Measurements from ENCODE around the gene IP6K1.

The IP6K1 gene

DNA sequence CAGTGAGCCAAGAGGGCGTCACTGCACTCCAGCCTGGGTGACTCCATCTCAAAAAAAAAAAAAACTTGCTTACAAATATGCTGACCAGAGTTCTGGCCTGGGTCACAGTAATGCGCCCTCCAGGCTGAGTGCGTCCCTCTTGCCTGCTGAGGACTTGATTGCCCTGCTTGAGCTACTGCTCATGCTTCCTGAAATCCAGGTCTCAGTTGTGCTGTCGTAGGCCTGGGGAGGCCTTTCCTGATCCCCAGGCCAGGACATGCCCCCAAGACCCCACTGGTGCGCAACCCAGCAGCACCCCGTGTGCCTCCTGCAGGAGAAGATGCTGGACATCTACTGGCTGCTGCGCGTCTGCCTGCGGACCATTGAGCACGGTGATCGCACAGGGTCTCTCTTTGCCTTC lies 74.2 kb downstream of the IP6K1 start:
- Histone ChIP-seq H3K4me3 (ENCODE audit: low read length) (no peak overlapping the region), H3K27me3 (ENCODE audit: insufficient read depth, low read length, poor library complexity) (no peaks in the 10 kb centered on the region), H3K18ac (ENCODE audit: low read length) (no peak overlapping the region), H2BK15ac (replicated peaks; ENCODE audit: low read depth) (no peak overlapping the region), H3K9ac (ENCODE audit: low read length) (no peak overlapping the region), H3K36me3 (ENCODE audit: control insufficient read depth, insufficient read depth, low read length) (peaks cover 1% of the 10 kb centered on the region), H3K4me2 (ENCODE audit: low read length) (no peak overlapping the region), H3K79me2 (ENCODE audit: control insufficient read depth, insufficient read depth, low read length) (no peaks in the 10 kb centered on the region), H2BK120ac (ENCODE audit: low read depth, low read length) (no peak overlapping the region), H3K4me1 (ENCODE audit: control insufficient read depth, low read depth, low read length) (no peaks in the 10 kb centered on the region), H3K79me1 (ENCODE audit: low read length) (no peaks in the 10 kb centered on the region), H4K8ac (ENCODE audit: low read depth, low read length) (no peak overlapping the region), H2BK5ac (ENCODE audit: low read length) (no peak overlapping the region), H3K4ac (ENCODE audit: low read depth, low read length) (no peak overlapping the region), H2AK5ac (ENCODE audit: low read length) (no peak overlapping the region), H4K5ac (ENCODE audit: low read length) (no peak overlapping the region), H3K56ac (ENCODE audit: low read length) (no peak overlapping the region), H3K23ac (ENCODE audit: low read length) (no peak overlapping the region), H3K27ac (ENCODE audit: low read depth, low read length) (no peak overlapping the region)
- no CpG with 5 or more reads among the region's 11 CpGs for WGBS (ENCODE audit: extremely low coverage, insufficient coverage, low lambda C conversion rate)
- DNase-seq = no peak

DNA sequence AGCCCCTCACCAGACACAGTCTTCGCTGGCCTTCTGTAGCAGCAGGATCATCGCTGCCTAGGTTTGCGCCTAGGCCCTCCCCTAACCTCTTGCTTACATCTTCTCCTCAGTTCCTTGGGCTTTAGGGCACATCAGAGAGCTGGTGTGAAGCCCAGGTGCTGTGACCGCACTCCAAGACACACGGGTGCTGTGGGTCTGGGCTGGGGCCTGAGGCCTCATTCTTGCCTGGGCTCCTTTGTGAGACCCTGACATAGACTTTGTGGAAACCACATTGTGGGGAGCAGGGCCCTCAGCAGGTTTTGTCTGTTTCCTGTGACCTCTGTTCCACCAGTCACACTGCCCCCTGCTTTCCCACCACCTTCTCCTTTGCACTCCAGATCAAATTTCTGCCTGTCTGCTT lies 74.9 kb downstream of the IP6K1 start:
- H3K18ac ChIP-seq (ENCODE audit: low read length) = no peak overlapping the region
- no peaks in the 10 kb centered on the region for H3K27me3 ChIP-seq (ENCODE audit: insufficient read depth, low read length, poor library complexity)
- H3K79me1 ChIP-seq (ENCODE audit: low read length) = no peaks in the 10 kb centered on the region
- no peak overlapping the region for H2BK15ac ChIP-seq (replicated peaks; ENCODE audit: low read depth)
- no peak overlapping the region for H3K56ac ChIP-seq (ENCODE audit: low read length)
- no peak overlapping the region for H2BK120ac ChIP-seq (ENCODE audit: low read depth, low read length)
- no peak overlapping the region for H3K9ac ChIP-seq (ENCODE audit: low read length)
- no peak overlapping the region for H4K5ac ChIP-seq (ENCODE audit: low read length)
- no peak overlapping the region for H2AK5ac ChIP-seq (ENCODE audit: low read length)
- no peak overlapping the region for H3K4ac ChIP-seq (ENCODE audit: low read depth, low read length)
- no peak for DNase-seq
- H3K4me3 ChIP-seq (ENCODE audit: low read length) = no peak overlapping the region
- no peak overlapping the region for H2BK5ac ChIP-seq (ENCODE audit: low read length)
- no peak overlapping the region for H3K4me2 ChIP-seq (ENCODE audit: low read length)
- no peak overlapping the region for H3K27ac ChIP-seq (ENCODE audit: low read depth, low read length)
- no peak overlapping the region for H4K8ac ChIP-seq (ENCODE audit: low read depth, low read length)
- H3K4me1 ChIP-seq (ENCODE audit: control insufficient read depth, low read depth, low read length) = no peaks in the 10 kb centered on the region
- H3K23ac ChIP-seq (ENCODE audit: low read length) = no peak overlapping the region
- no CpG with 5 or more reads among the region's 5 CpGs for whole genome bisulfite sequencing (ENCODE audit: extremely low coverage, insufficient coverage, low lambda C conversion rate)
- no peaks in the 10 kb centered on the region for H3K79me2 ChIP-seq (ENCODE audit: control insufficient read depth, insufficient read depth, low read length)
- peaks cover 1% of the 10 kb centered on the region for H3K36me3 ChIP-seq (ENCODE audit: control insufficient read depth, insufficient read depth, low read length)

GRCh38 chr3:49709852-49710251 lies 76.5 kb downstream of the IP6K1 start:
- no peaks in the 10 kb centered on the region for H3K79me2 ChIP-seq (ENCODE audit: control insufficient read depth, insufficient read depth, low read length)
- no peaks in the 10 kb centered on the region for H3K79me1 ChIP-seq (ENCODE audit: low read length)
- no peak overlapping the region for H4K5ac ChIP-seq (ENCODE audit: low read length)
- no peak overlapping the region for H3K23ac ChIP-seq (ENCODE audit: low read length)
- H3K4me3 ChIP-seq (ENCODE audit: low read length) = no peak overlapping the region
- whole genome bisulfite sequencing (ENCODE audit: extremely low coverage, insufficient coverage, low lambda C conversion rate) = no CpG with 5 or more reads among the region's 8 CpGs
- H2BK15ac ChIP-seq (replicated peaks; ENCODE audit: low read depth) = no peak overlapping the region
- no peak overlapping the region for H2BK5ac ChIP-seq (ENCODE audit: low read length)
- no peak overlapping the region for H2BK120ac ChIP-seq (ENCODE audit: low read depth, low read length)
- DNase-seq = no peak
- no peak overlapping the region for H3K27ac ChIP-seq (ENCODE audit: low read depth, low read length)
- H3K4me2 ChIP-seq (ENCODE audit: low read length) = no peak overlapping the region
- H3K18ac ChIP-seq (ENCODE audit: low read length) = no peak overlapping the region
- H3K36me3 ChIP-seq (ENCODE audit: control insufficient read depth, insufficient read depth, low read length) = no peaks in the 10 kb centered on the region
- H3K4ac ChIP-seq (ENCODE audit: low read depth, low read length) = no peak overlapping the region
- H4K8ac ChIP-seq (ENCODE audit: low read depth, low read length) = no peak overlapping the region
- H3K4me1 ChIP-seq (ENCODE audit: control insufficient read depth, low read depth, low read length) = no peaks in the 10 kb centered on the region
- no peak overlapping the region for H2AK5ac ChIP-seq (ENCODE audit: low read length)
- no peak overlapping the region for H3K56ac ChIP-seq (ENCODE audit: low read length)
- H3K27me3 ChIP-seq (ENCODE audit: insufficient read depth, low read length, poor library complexity) = no peaks in the 10 kb centered on the region
- no peak overlapping the region for H3K9ac ChIP-seq (ENCODE audit: low read length)

- H2AK5ac ChIP-seq (ENCODE audit: low read length) = no peak overlapping the region
- no peaks in the 10 kb centered on the region for H3K27me3 ChIP-seq (ENCODE audit: insufficient read depth, low read length, poor library complexity)
- no peaks in the 10 kb centered on the region for H3K79me1 ChIP-seq (ENCODE audit: low read length)
- no peak overlapping the region for H3K56ac ChIP-seq (ENCODE audit: low read length)
- no peak overlapping the region for H3K4ac ChIP-seq (ENCODE audit: low read depth, low read length)
- no peak for DNase-seq
- no peak overlapping the region for H3K4me3 ChIP-seq (ENCODE audit: low read length)
- H3K4me2 ChIP-seq (ENCODE audit: low read length) = no peak overlapping the region
- H3K9ac ChIP-seq (ENCODE audit: low read length) = no peak overlapping the region
- no peaks in the 10 kb centered on the region for H3K79me2 ChIP-seq (ENCODE audit: control insufficient read depth, insufficient read depth, low read length)
- H3K4me1 ChIP-seq (ENCODE audit: control insufficient read depth, low read depth, low read length) = no peaks in the 10 kb centered on the region
- no peak overlapping the region for H2BK120ac ChIP-seq (ENCODE audit: low read depth, low read length)
- H2BK15ac ChIP-seq (replicated peaks; ENCODE audit: low read depth) = no peak overlapping the region
- H3K18ac ChIP-seq (ENCODE audit: low read length) = no peak overlapping the region
- no peak overlapping the region for H3K23ac ChIP-seq (ENCODE audit: low read length)
- no peak overlapping the region for H4K5ac ChIP-seq (ENCODE audit: low read length)
- H4K8ac ChIP-seq (ENCODE audit: low read depth, low read length) = no peak overlapping the region
- no peak overlapping the region for H3K27ac ChIP-seq (ENCODE audit: low read depth, low read length)
- no CpG with 5 or more reads among the region's 4 CpGs for WGBS (ENCODE audit: extremely low coverage, insufficient coverage, low lambda C conversion rate)
- peaks cover 3% of the 10 kb centered on the region for H3K36me3 ChIP-seq (ENCODE audit: control insufficient read depth, insufficient read depth, low read length)
- no peak overlapping the region for H2BK5ac ChIP-seq (ENCODE audit: low read length)
Measured at GRCh38 chr3:49707113-49707480, 79.2 kb downstream of the IP6K1 start.

GRCh38 chr3:49706456-49707112 lies 79.8 kb downstream of the IP6K1 start:
- no peaks in the 10 kb centered on the region for H3K4me1 ChIP-seq (ENCODE audit: control insufficient read depth, low read depth, low read length)
- H3K9ac ChIP-seq (ENCODE audit: low read length) = no peak overlapping the region
- H3K79me2 ChIP-seq (ENCODE audit: control insufficient read depth, insufficient read depth, low read length) = no peaks in the 10 kb centered on the region
- no peaks in the 10 kb centered on the region for H3K27me3 ChIP-seq (ENCODE audit: insufficient read depth, low read length, poor library complexity)
- no peak overlapping the region for H4K5ac ChIP-seq (ENCODE audit: low read length)
- no peak overlapping the region for H2BK120ac ChIP-seq (ENCODE audit: low read depth, low read length)
- no peak overlapping the region for H2BK5ac ChIP-seq (ENCODE audit: low read length)
- no peak overlapping the region for H3K4ac ChIP-seq (ENCODE audit: low read depth, low read length)
- H3K4me3 ChIP-seq (ENCODE audit: low read length) = no peak overlapping the region
- no CpG with 5 or more reads among the region's 9 CpGs for WGBS (ENCODE audit: extremely low coverage, insufficient coverage, low lambda C conversion rate)
- no peak overlapping the region for H3K18ac ChIP-seq (ENCODE audit: low read length)
- H2AK5ac ChIP-seq (ENCODE audit: low read length) = no peak overlapping the region
- H3K56ac ChIP-seq (ENCODE audit: low read length) = no peak overlapping the region
- no peak overlapping the region for H3K23ac ChIP-seq (ENCODE audit: low read length)
- no peak for DNase-seq
- H3K79me1 ChIP-seq (ENCODE audit: low read length) = no peaks in the 10 kb centered on the region
- H4K8ac ChIP-seq (ENCODE audit: low read depth, low read length) = no peak overlapping the region
- H3K36me3 ChIP-seq (ENCODE audit: control insufficient read depth, insufficient read depth, low read length) = peaks cover 3% of the 10 kb centered on the region
- H3K27ac ChIP-seq (ENCODE audit: low read depth, low read length) = no peak overlapping the region
- H3K4me2 ChIP-seq (ENCODE audit: low read length) = no peak overlapping the region
- H2BK15ac ChIP-seq (replicated peaks; ENCODE audit: low read depth) = no peak overlapping the region

DNA sequence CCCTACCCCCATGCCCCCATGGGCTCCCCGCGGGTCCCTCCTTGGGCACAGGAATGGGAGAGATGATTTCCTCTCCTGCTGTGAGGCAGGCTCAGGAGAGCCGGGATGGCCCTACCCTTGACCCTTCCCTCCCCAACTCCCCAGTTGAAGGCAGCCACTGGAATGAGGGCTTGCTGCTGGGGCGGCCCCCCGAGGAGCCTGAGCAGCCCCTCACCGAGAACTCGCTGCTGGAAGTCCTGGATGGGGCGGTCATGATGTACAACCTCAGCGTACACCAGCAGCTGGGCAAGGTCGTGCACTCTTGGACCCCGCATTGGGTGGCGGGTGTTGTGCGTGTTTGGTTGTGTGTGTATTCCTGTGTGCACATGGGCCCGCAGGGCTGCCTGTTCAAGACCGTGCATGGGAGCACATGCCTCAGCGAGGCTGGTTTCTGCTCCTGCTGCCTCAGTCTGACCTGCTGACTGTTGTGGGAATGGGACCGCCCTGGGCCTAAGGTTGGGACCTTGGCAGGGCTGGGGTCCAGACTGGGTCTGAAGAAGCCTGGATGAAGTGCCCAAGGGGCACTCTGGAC lies 80.9 kb downstream of the IP6K1 start:
- H3K27me3 ChIP-seq (ENCODE audit: insufficient read depth, low read length, poor library complexity) = no peaks in the 10 kb centered on the region
- H2BK120ac ChIP-seq (ENCODE audit: low read depth, low read length) = no peak overlapping the region
- WGBS (ENCODE audit: extremely low coverage, insufficient coverage, low lambda C conversion rate) = no CpG with 5 or more reads among the region's 17 CpGs

More for the DNA sequence above, 80.9 kb downstream of the IP6K1 start:
- H2AK5ac ChIP-seq (ENCODE audit: low read length) = no peak overlapping the region
- no peak overlapping the region for H3K27ac ChIP-seq (ENCODE audit: low read depth, low read length)
- H4K5ac ChIP-seq (ENCODE audit: low read length) = no peak overlapping the region
- no peak overlapping the region for H3K4me2 ChIP-seq (ENCODE audit: low read length)
- H4K8ac ChIP-seq (ENCODE audit: low read depth, low read length) = no peak overlapping the region
- H3K18ac ChIP-seq (ENCODE audit: low read length) = no peak overlapping the region
- no peak overlapping the region for H3K4ac ChIP-seq (ENCODE audit: low read depth, low read length)
- no peak overlapping the region for H3K56ac ChIP-seq (ENCODE audit: low read length)
- no peak overlapping the region for H2BK15ac ChIP-seq (replicated peaks; ENCODE audit: low read depth)
- H3K4me3 ChIP-seq (ENCODE audit: low read length) = no peak overlapping the region
- H2BK5ac ChIP-seq (ENCODE audit: low read length) = no peak overlapping the region
- no peaks in the 10 kb centered on the region for H3K4me1 ChIP-seq (ENCODE audit: control insufficient read depth, low read depth, low read length)
- peaks cover 3% of the 10 kb centered on the region for H3K36me3 ChIP-seq (ENCODE audit: control insufficient read depth, insufficient read depth, low read length)
- H3K79me1 ChIP-seq (ENCODE audit: low read length) = no peaks in the 10 kb centered on the region
- no peak overlapping the region for H3K9ac ChIP-seq (ENCODE audit: low read length)
- DNase-seq = no peak
- no peaks in the 10 kb centered on the region for H3K79me2 ChIP-seq (ENCODE audit: control insufficient read depth, insufficient read depth, low read length)
- no peak overlapping the region for H3K23ac ChIP-seq (ENCODE audit: low read length)
